ENCODE data around the gene IRF9. TPM values are rescaled to one million over a fixed set of nuclear protein-coding genes. Genes with fewer than 3 reads are reported as not detected.

IRF9 gene
- total and polyA plus RNA-seq, 2 of the 13 experiments (the other 11 are each of a cell fraction or from before 2014, with no cell fraction given) = 14.9 to 49.7 TPM

DNA sequence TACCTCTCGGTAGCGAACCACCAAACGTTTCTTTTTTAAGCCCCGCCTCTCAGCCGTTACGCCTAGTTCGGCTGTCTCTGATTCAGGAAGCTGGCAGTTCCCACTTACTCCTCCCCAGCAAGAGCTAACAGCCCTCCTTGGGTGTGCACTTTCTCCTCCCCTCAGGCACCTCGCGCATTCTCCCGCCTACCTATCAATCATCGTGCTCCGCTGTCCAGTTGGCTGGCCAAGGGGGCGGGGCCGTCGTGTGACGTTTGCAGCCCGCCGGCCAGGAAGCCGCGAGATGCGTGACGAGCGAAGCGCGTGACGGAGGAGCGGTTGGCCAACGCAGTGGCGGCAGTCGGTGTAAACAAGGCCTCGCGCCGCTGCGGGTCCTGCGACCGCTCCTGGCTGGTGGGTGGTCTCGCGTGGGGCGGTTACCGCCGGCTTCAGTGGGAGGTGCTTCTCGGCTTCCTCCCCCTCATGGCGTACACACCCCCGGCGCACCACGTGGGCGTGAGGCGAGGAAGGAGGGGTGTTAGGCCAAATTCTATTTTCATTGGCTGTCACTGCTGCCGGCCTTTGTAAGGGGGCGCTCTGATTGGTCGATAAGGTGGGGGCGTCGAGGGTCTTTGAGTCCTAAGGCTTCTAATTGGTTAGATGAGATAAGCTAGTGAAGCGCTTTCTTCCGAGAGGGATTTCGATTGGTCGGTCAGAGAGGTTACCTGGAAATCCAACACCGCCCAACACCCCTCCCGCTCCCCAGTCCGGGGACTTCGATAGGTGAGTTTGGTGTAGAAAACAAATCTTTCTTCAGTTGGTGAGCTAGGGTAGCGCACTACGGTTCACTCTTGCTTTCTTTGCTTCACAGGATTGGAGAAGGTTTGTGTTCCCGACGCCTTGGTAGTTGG, 46.3 kb upstream of the IRF9 start, which contains the start of the genes DCAF11 and NRL (continued):
- TF ChIP-seq, protein P1, sequence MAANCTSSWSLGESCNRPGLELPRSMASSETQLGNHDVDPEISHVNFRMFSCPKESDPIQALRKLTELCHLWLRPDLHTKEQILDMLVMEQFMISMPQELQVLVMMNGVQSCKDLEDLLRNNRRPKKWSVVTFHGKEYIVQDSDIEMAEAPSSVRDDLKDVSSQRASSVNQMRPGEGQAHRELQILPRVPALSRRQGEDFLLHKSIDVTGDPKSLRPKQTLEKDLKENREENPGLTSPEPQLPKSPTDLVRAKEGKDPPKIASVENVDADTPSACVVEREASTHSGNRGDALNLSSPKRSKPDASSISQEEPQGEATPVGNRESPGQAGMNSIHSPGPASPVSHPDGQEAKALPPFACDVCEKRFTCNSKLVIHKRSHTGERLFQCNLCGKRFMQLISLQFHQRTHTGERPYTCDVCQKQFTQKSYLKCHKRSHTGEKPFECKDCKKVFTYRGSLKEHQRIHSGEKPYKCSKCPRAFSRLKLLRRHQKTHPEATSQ (CRISPR knock-in tag; IDR thresholded peaks at IDR 0.05; ENCODE audit: borderline replicate concordance) = peak; percentile 81; the same call in 1 of the 2 replicates
- TF ChIP-seq, protein P2, sequence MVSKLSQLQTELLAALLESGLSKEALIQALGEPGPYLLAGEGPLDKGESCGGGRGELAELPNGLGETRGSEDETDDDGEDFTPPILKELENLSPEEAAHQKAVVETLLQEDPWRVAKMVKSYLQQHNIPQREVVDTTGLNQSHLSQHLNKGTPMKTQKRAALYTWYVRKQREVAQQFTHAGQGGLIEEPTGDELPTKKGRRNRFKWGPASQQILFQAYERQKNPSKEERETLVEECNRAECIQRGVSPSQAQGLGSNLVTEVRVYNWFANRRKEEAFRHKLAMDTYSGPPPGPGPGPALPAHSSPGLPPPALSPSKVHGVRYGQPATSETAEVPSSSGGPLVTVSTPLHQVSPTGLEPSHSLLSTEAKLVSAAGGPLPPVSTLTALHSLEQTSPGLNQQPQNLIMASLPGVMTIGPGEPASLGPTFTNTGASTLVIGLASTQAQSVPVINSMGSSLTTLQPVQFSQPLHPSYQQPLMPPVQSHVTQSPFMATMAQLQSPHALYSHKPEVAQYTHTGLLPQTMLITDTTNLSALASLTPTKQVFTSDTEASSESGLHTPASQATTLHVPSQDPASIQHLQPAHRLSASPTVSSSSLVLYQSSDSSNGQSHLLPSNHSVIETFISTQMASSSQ (IDR thresholded peaks at IDR 0.05; ENCODE audit: low read depth) = peak; percentile 56; the same call in 1 of the 2 replicates
- TF ChIP-seq, protein P2 (CRISPR knock-in tag; IDR thresholded peaks at IDR 0.05; ENCODE audit: borderline replicate concordance) = peak; percentile 92
- TF ChIP-seq NFIC (IDR thresholded peaks at IDR 0.05; ENCODE audit: low read length) (no peak), SP5 (CRISPR knock-in tag; IDR thresholded peaks at IDR 0.05; ENCODE audit: borderline replicate concordance, low read depth) (peak; percentile 99), HDAC1 (CRISPR knock-in tag; IDR thresholded peaks at IDR 0.05) (no peak), ZMYM3 (CRISPR knock-in tag; IDR thresholded peaks at IDR 0.05) (peak; percentile 92), ZNF83 (CRISPR knock-in tag; IDR thresholded peaks at IDR 0.05; ENCODE audit: borderline replicate concordance) (0 out of 2 replicates have a peak, but pooled peaks have one; percentile 86), ZNF431 (CRISPR knock-in tag; IDR thresholded peaks at IDR 0.05; ENCODE audit: borderline replicate concordance, low read depth) (no peak), CHD4 (IDR thresholded peaks at IDR 0.05; ENCODE audit: borderline replicate concordance, low read length) (no peak; the same call in 1 of the 2 replicates), SUZ12 (IDR thresholded peaks at IDR 0.05; ENCODE audit: low read depth, low read length) (no peak; the same call in 1 of the 2 replicates), HOXA5 (CRISPR knock-in tag; IDR thresholded peaks at IDR 0.05) (peak; percentile 100), CBX5 (CRISPR knock-in tag; IDR thresholded peaks at IDR 0.05; ENCODE audit: borderline replicate concordance) (peak; percentile 98), ZNF484 (CRISPR knock-in tag; IDR thresholded peaks at IDR 0.05; ENCODE audit: borderline replicate concordance, low read depth) (no peak), PCBP1 (IDR thresholded peaks at IDR 0.05; ENCODE audit: borderline replicate concordance, low read depth, low read length) (peak; percentile 93), ZBTB1 (CRISPR knock-in tag; IDR thresholded peaks at IDR 0.05; ENCODE audit: borderline replicate concordance) (peak; percentile 96), HHEX (CRISPR knock-in tag; IDR thresholded peaks at IDR 0.05) (peak; percentile 72; the same call in 1 of the 2 replicates), AGO2 (optimal IDR thresholded peaks at IDR 0.05; ENCODE audit: low read depth, low read length) (peak; percentile 97), ZNF256 (CRISPR knock-in tag; conservative IDR thresholded peaks at IDR 0.05) (peak; percentile 57; the same call in 1 of the 2 replicates), NCOR1 (IDR thresholded peaks at IDR 0.05; ENCODE audit: borderline replicate concordance, low read length) (peak; percentile 85; the same call in 1 of the 2 replicates)
- TF ChIP-seq, protein P3, sequence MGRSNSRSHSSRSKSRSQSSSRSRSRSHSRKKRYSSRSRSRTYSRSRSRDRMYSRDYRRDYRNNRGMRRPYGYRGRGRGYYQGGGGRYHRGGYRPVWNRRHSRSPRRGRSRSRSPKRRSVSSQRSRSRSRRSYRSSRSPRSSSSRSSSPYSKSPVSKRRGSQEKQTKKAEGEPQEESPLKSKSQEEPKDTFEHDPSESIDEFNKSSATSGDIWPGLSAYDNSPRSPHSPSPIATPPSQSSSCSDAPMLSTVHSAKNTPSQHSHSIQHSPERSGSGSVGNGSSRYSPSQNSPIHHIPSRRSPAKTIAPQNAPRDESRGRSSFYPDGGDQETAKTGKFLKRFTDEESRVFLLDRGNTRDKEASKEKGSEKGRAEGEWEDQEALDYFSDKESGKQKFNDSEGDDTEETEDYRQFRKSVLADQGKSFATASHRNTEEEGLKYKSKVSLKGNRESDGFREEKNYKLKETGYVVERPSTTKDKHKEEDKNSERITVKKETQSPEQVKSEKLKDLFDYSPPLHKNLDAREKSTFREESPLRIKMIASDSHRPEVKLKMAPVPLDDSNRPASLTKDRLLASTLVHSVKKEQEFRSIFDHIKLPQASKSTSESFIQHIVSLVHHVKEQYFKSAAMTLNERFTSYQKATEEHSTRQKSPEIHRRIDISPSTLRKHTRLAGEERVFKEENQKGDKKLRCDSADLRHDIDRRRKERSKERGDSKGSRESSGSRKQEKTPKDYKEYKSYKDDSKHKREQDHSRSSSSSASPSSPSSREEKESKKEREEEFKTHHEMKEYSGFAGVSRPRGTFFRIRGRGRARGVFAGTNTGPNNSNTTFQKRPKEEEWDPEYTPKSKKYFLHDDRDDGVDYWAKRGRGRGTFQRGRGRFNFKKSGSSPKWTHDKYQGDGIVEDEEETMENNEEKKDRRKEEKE (IDR thresholded peaks at IDR 0.05) = no peak

All from HepG2 (cell line).